ENCODE results near the gene HSD17B14. TPM values are rescaled to one million over a fixed set of nuclear protein-coding genes. Genes with fewer than 3 reads are reported as not detected.

Gene HSD17B14
- polyA plus RNA-seq, 1 of the 3 experiments (the other 2 are of a cell fraction) = 29.7 TPM

DNA sequence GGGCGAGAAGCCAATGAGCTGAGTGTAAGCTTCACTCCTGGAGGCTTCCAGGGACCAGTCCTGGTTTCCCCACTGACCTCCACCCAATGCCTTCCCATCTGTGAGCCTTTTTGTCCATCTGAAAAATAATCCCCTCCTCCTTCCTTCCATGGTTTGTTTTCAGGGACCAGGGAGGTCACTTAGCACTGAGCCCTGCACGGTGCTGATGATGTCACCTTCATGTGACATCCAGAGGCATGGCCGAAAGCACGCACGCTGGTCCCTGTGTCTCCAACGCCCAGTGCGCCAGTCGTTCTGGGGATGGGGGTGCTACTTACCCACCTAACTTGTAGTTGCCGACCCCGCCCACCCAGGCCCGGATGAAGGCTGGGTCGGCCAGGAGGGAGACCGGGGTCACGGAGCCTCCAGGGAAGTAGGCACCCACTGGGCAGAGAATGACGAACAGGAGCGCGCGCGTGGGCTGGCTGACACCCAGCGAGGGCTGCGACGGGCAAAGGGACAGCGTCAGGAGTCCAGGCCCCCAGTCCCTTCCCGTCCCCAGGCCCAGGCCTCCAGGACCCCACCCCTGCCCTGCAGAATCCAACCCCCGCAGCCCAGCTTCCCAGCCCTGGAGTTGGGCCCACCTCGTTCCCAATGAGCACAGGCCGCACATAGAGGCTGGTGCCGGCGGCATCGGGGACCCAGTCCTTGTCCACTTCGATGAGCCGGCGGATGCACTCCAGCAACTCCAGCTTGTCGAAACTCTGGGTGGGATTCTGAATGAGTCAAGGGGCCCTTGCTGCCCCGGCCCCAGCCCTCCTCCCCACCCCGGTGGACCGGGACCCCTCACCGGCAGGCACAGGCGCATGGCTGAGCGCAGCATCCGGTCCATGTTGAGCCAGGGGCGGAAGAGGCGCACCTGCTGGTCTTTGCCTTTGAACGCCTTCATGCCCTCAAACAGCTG, 36.7 kb downstream of the HSD17B14 start:
- no peaks in the 10 kb centered on the region for H3K27me3 ChIP-seq (ENCODE audit: insufficient read depth)
- H3K9me3 ChIP-seq = no peaks in the 10 kb centered on the region
- H3K4me3 ChIP-seq (ENCODE audit: low read depth in 2 of 2, low read length in 1 of 2) = no peak overlapping the region
- H3K9me2 ChIP-seq = no peaks in the 10 kb centered on the region
- no peaks in the 10 kb centered on the region for H4K20me1 ChIP-seq (ENCODE audit: insufficient read depth)
- ChIA-PET CTCF (interaction anchor here (1.0 to 4.7 kb wide), 5 partner anchors 11 to 171 kb away, joined by 3 to 21 read pairs (median 7); partner anchors contain the start of gene HSD17B14), POLR2A (no interaction called here)
- H2AFZ ChIP-seq (ENCODE audit: low read depth) = no peak overlapping the region
- DNase-seq = no peak
- no peak overlapping the region for H3K4me2 ChIP-seq
- WGBS (ENCODE audit: low lambda C conversion rate) = 92% methylated on average over 25 of the region's 44 CpGs
- TF ChIP-seq JUND (IDR thresholded peaks at IDR 0.05) (no peak), FOXJ3 (CRISPR knock-in tag; IDR thresholded peaks at IDR 0.05) (no peak), POLR2AphosphoS5 (IDR thresholded peaks at IDR 0.05; ENCODE audit: low read depth, low read length) (no peak), EZH2phosphoT487 (IDR thresholded peaks at IDR 0.05; ENCODE audit: borderline replicate concordance, low read depth) (no peak), RXRA (IDR thresholded peaks at IDR 0.05; ENCODE audit: borderline replicate concordance, low read depth) (no peak), TAF1 (IDR thresholded peaks at IDR 0.05; ENCODE audit: borderline replicate concordance, low read depth, low read length) (no peak), YY1 (IDR thresholded peaks at IDR 0.05; ENCODE audit: low read depth) (no peak), GABPA (IDR thresholded peaks at IDR 0.05; ENCODE audit: low read depth) (no peak), NRF1 (IDR thresholded peaks at IDR 0.05; ENCODE audit: low read depth, low read length) (no peak), MEF2A (IDR thresholded peaks at IDR 0.05; ENCODE audit: borderline replicate concordance, low read depth) (no peak), EP300 (IDR thresholded peaks at IDR 0.05; ENCODE audit: borderline replicate concordance in 1 of 2, low read depth in 1 of 2, low read length in 1 of 2) (no peak), RAD21 (IDR thresholded peaks at IDR 0.05; ENCODE audit: low read length) (no peak), FOXM1 (IDR thresholded peaks at IDR 0.05; ENCODE audit: low read depth) (no peak), MXI1 (IDR thresholded peaks at IDR 0.05; ENCODE audit: low read depth, low read length) (no peak), SMC3 (IDR thresholded peaks at IDR 0.05; ENCODE audit: low read depth, low read length) (no peak)
- TF ChIP-seq, protein P1, sequence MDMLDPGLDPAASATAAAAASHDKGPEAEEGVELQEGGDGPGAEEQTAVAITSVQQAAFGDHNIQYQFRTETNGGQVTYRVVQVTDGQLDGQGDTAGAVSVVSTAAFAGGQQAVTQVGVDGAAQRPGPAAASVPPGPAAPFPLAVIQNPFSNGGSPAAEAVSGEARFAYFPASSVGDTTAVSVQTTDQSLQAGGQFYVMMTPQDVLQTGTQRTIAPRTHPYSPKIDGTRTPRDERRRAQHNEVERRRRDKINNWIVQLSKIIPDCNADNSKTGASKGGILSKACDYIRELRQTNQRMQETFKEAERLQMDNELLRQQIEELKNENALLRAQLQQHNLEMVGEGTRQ (IDR thresholded peaks at IDR 0.05; ENCODE audit: borderline replicate concordance, low read depth, low read length) = no peak
- TF ChIP-seq, protein P2, sequence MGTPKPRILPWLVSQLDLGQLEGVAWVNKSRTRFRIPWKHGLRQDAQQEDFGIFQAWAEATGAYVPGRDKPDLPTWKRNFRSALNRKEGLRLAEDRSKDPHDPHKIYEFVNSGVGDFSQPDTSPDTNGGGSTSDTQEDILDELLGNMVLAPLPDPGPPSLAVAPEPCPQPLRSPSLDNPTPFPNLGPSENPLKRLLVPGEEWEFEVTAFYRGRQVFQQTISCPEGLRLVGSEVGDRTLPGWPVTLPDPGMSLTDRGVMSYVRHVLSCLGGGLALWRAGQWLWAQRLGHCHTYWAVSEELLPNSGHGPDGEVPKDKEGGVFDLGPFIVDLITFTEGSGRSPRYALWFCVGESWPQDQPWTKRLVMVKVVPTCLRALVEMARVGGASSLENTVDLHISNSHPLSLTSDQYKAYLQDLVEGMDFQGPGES (IDR thresholded peaks at IDR 0.05; ENCODE audit: low read depth, low read length) = no peak
- TF ChIP-seq, protein P3, sequence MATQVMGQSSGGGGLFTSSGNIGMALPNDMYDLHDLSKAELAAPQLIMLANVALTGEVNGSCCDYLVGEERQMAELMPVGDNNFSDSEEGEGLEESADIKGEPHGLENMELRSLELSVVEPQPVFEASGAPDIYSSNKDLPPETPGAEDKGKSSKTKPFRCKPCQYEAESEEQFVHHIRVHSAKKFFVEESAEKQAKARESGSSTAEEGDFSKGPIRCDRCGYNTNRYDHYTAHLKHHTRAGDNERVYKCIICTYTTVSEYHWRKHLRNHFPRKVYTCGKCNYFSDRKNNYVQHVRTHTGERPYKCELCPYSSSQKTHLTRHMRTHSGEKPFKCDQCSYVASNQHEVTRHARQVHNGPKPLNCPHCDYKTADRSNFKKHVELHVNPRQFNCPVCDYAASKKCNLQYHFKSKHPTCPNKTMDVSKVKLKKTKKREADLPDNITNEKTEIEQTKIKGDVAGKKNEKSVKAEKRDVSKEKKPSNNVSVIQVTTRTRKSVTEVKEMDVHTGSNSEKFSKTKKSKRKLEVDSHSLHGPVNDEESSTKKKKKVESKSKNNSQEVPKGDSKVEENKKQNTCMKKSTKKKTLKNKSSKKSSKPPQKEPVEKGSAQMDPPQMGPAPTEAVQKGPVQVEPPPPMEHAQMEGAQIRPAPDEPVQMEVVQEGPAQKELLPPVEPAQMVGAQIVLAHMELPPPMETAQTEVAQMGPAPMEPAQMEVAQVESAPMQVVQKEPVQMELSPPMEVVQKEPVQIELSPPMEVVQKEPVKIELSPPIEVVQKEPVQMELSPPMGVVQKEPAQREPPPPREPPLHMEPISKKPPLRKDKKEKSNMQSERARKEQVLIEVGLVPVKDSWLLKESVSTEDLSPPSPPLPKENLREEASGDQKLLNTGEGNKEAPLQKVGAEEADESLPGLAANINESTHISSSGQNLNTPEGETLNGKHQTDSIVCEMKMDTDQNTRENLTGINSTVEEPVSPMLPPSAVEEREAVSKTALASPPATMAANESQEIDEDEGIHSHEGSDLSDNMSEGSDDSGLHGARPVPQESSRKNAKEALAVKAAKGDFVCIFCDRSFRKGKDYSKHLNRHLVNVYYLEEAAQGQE (IDR thresholded peaks at IDR 0.05; ENCODE audit: low read depth, low read length) = no peak
- TF ChIP-seq, protein P4, sequence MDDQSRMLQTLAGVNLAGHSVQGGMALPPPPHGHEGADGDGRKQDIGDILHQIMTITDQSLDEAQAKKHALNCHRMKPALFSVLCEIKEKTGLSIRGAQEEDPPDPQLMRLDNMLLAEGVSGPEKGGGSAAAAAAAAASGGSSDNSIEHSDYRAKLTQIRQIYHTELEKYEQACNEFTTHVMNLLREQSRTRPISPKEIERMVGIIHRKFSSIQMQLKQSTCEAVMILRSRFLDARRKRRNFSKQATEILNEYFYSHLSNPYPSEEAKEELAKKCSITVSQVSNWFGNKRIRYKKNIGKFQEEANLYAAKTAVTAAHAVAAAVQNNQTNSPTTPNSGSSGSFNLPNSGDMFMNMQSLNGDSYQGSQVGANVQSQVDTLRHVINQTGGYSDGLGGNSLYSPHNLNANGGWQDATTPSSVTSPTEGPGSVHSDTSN (IDR thresholded peaks at IDR 0.05) = no peak
- H3K4me1 ChIP-seq (ENCODE audit: control insufficient read depth in 1 of 2, insufficient read depth in 2 of 2, low read depth in 1 of 2, low read length in 1 of 2) = peaks cover 4 to 5% of the 10 kb centered on the region in 2 experiments; a peak in 1 of 4 replicates
- no peak overlapping the region for H3K27ac ChIP-seq (ENCODE audit: low read depth in 2 of 2, low read length in 1 of 2)
- peaks cover 0 to under 1% of the 10 kb centered on the region in 2 experiments for H3K36me3 ChIP-seq (replicated peaks in 1 of 2; ENCODE audit: control insufficient read depth in 1 of 2, insufficient read depth in 2 of 2, low read length in 1 of 2)
- no peaks in the 10 kb centered on the region for H3K79me2 ChIP-seq (ENCODE audit: insufficient read depth)
- H3F3A ChIP-seq (replicated peaks; ENCODE audit: insufficient read depth) = peaks cover 5% of the 10 kb centered on the region
- no peak overlapping the region for H3K9ac ChIP-seq
